NT2/D1 (cell line): Measurements from ENCODE around the gene NPTXR.

Source experiments
- SUZ12 ChIP-seq: IDR thresholded peaks from 2 replicates; pipeline ENCODE4 v1.6.1; 2011; ENCODE audit not compliant: insufficient read length, insufficient read depth; ENCODE audit errors: extremely low read depth
- YY1 ChIP-seq: IDR thresholded peaks from 2 replicates; pipeline ENCODE4 v1.6.1; 2011; ENCODE audit not compliant: insufficient read length, insufficient read depth

DNA sequence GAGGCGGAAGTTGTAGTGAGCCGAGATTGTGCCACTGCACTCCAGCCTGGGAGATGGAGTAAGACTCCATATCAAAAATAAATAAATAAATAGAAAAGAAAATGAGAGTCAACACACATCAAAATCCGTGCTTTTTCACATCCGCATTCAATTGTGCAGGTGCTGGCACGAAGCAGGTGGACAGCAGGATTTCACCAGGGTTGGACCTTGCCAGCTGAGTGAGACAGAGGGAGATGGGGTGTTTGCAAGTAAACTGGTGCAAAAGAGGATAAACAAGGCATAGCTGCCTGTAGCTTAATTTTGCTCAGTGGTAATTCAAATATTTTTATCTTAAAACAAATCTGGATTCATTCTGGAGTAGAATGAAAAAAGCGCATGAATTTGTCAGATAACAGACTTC lies 26.6 kb downstream of the NPTXR start:
- no peak for TF ChIP-seq SUZ12
- no peak for TF ChIP-seq YY1
